MCF 10A (cell line): ENCODE results near the gene ZNF804A. TPM values are rescaled to one million over a fixed set of nuclear protein-coding genes. Genes with fewer than 3 reads are reported as not detected.

Source experiments
- BruUV-seq: library from RNA; stranded (reverse); fragments of 400-500 nt; replicated peaks from 2 replicates; lab custom pipeline; 2021; lab: Mats Ljungman, UMichigan
- CTCF ChIA-PET: fragments of 300-600 bp; sonication (Branson Sonifier 250); formaldehyde crosslinking; extraction: SDS; loops from one replicate; lab custom pipeline; 2021; ENCODE audit warnings: antibody characterized with exemption, inconsistent platforms; lab: Yijun Ruan, JAX
- POLR2A ChIA-PET: fragments of 300-600, 350-650 bp; sonication (Branson Sonifier 250); formaldehyde crosslinking; extraction: SDS; loops from one replicate; lab custom pipeline; 2020; ENCODE audit warnings: antibody characterized with exemption, inconsistent platforms; lab: Yijun Ruan, JAX
- DNase-seq: peaks from one replicate; pipeline ENCODE4 v3.0.0-alpha.2; 2018; ENCODE audit not compliant: unreplicated experiment
- H3K27ac Mint-ChIP-seq: one replicate; pipeline ENCODE4 v1.8.0; 2022; ENCODE audit warnings: mild to moderate bottlenecking, low read depth, mixed read lengths; ENCODE audit not compliant: unreplicated experiment
- H3K27me3 Mint-ChIP-seq: one replicate; pipeline ENCODE4 v1.8.0; 2022; ENCODE audit warnings: mixed read lengths; ENCODE audit not compliant: insufficient read depth, unreplicated experiment
- H3K36me3 Mint-ChIP-seq: one replicate; pipeline ENCODE4 v1.8.0; 2022; ENCODE audit warnings: mild to moderate bottlenecking, moderate library complexity, mixed read lengths; ENCODE audit not compliant: insufficient read depth, unreplicated experiment
- H3K4me1 Mint-ChIP-seq: one replicate; pipeline ENCODE4 v1.8.0; 2022; ENCODE audit warnings: mixed read lengths; ENCODE audit not compliant: insufficient read depth, unreplicated experiment
- H3K4me3 Mint-ChIP-seq: one replicate; pipeline ENCODE4 v1.8.0; 2022; ENCODE audit warnings: mild to moderate bottlenecking, moderate library complexity, mixed read lengths; ENCODE audit not compliant: unreplicated experiment
- H3K9me3 Mint-ChIP-seq: one replicate; pipeline ENCODE4 v1.8.0; 2022; ENCODE audit warnings: mixed read lengths; ENCODE audit not compliant: unreplicated experiment
- intact Hi-C: fragments of 100-400 bp; cut with micrococcal nuclease; formaldehyde crosslinking; loops from 2 replicates; pipeline ENCODE4 v1.14.1; 2022
- total RNA-seq: library from RNA; stranded (reverse); gene quantifications from 2 replicates; pipeline ENCODE4 v1.2.3, GENCODE V29; 2022
- TF ChIP-seq, protein P1 (sequence below): fragments of 200-600 bp; IDR thresholded peaks from one replicate; pipeline ENCODE4 v1.8.0; 2022; ENCODE audit warnings: antibody characterized with exemption, mild to moderate bottlenecking; ENCODE audit not compliant: unreplicated experiment

Gene ZNF804A
- total RNA-seq, 1 experiment from 2014 or later, result not detected

DNA sequence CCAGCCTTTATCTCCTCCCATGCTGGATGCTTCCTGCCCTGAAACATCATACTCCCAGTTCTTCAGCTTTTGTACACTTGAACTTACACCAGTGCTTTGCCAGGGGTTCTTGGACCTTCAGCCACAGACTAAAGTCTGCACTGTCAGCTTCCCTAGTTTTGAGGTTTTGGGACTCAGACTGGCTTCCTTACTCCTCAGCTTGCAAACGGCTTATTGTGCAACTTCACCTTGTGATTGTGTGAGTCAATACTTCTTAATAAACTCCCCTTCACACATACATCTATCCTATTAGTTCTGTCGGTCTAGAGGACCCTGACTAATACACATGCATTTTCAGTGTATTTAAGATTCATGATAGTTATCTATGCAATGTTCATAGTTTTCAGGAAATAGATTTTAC lies 35.8 kb upstream of the ZNF804A start:
- Mint-ChIP-seq H3K27me3 (no peaks in the 10 kb centered on the region), H3K4me1 (peaks cover 10% of the 10 kb centered on the region), H3K4me3 (no peak overlapping the region), H3K36me3 (no peaks in the 10 kb centered on the region), H3K27ac (peak overlapping the region; percentile 75), H3K9me3 (no peaks in the 10 kb centered on the region)
- CTCF ChIA-PET, result no interaction called here
- DNase-seq, result peak; percentile 57
- intact Hi-C loops, result no loop called here
- POLR2A ChIA-PET, result no interaction called here
- BruUV-seq, result no TSS peak
- TF ChIP-seq, protein P1, sequence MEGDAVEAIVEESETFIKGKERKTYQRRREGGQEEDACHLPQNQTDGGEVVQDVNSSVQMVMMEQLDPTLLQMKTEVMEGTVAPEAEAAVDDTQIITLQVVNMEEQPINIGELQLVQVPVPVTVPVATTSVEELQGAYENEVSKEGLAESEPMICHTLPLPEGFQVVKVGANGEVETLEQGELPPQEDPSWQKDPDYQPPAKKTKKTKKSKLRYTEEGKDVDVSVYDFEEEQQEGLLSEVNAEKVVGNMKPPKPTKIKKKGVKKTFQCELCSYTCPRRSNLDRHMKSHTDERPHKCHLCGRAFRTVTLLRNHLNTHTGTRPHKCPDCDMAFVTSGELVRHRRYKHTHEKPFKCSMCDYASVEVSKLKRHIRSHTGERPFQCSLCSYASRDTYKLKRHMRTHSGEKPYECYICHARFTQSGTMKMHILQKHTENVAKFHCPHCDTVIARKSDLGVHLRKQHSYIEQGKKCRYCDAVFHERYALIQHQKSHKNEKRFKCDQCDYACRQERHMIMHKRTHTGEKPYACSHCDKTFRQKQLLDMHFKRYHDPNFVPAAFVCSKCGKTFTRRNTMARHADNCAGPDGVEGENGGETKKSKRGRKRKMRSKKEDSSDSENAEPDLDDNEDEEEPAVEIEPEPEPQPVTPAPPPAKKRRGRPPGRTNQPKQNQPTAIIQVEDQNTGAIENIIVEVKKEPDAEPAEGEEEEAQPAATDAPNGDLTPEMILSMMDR, result no peak

- Mint-ChIP-seq H3K4me1 (peaks cover 10% of the 10 kb centered on the region), H3K27ac (no peak overlapping the region), H3K27me3 (no peaks in the 10 kb centered on the region), H3K36me3 (no peaks in the 10 kb centered on the region), H3K9me3 (no peaks in the 10 kb centered on the region), H3K4me3 (no peak overlapping the region)
- TF ChIP-seq, protein P1, result no peak
- CTCF ChIA-PET, result no interaction called here
- POLR2A ChIA-PET, result no interaction called here
- BruUV-seq, result no TSS peak
- DNase-seq, result no peak
- intact Hi-C loops, result no loop called here
Measured at GRCh38 chr2:184564092-184564491, 34.2 kb upstream of the ZNF804A start.

DNA sequence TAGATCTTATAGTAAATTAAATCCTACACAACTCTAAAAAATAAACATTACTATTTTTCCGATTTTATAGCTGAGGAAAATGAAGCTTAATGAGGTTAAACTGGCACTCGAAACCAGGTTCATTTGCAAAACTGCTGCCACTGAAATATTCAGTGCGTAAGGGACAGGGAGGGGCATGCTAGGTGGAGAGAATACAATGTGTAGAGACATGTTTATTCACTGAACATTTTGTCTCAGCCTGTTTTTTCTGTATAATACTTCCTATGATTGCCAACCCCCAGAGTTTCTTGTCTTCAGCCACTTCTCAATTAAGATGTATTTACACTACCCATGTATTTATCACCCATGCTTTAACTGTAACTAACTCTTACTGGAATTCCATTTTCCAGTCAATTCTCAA lies 31.6 kb upstream of the ZNF804A start:
- H3K4me1 Mint-ChIP-seq, result peaks cover 10% of the 10 kb centered on the region
- TF ChIP-seq, protein P1, result no peak

GRCh38 chr2:184577056-184577455 lies 21.3 kb upstream of the ZNF804A start:
- no peaks in the 10 kb centered on the region for H3K36me3 Mint-ChIP-seq
- intact Hi-C loops, result no loop called here
- CTCF ChIA-PET, result no interaction called here
- TF ChIP-seq, protein P1, result no peak
- H3K27ac Mint-ChIP-seq, result no peak overlapping the region
- no peak overlapping the region for H3K4me3 Mint-ChIP-seq
- no peaks in the 10 kb centered on the region for H3K27me3 Mint-ChIP-seq
- H3K9me3 Mint-ChIP-seq, result no peaks in the 10 kb centered on the region
- BruUV-seq, result no TSS peak
- POLR2A ChIA-PET, result no interaction called here
- no peaks in the 10 kb centered on the region for H3K4me1 Mint-ChIP-seq
- DNase-seq, result no peak

More for the DNA sequence above, 31.6 kb upstream of the ZNF804A start:
- no peaks in the 10 kb centered on the region for H3K9me3 Mint-ChIP-seq
- H3K36me3 Mint-ChIP-seq, result no peaks in the 10 kb centered on the region
- ChIA-PET POLR2A (interaction anchor here (0.6 kb wide), 1 partner anchor 1622 kb away, joined by 3 read pairs; no protein-coding TSS in a partner anchor), CTCF (interaction anchor here (1.0 kb wide), 1 partner anchor 30 kb away, joined by 5 read pairs; no protein-coding TSS in a partner anchor)
- intact Hi-C loops, result no loop called here
- no peak overlapping the region for H3K4me3 Mint-ChIP-seq
- no peaks in the 10 kb centered on the region for H3K27me3 Mint-ChIP-seq
- H3K27ac Mint-ChIP-seq, result no peak overlapping the region
- no peak for DNase-seq
- no TSS peak for BruUV-seq
